HepG2 (cell line): Measurements from ENCODE around the gene TMCO2. TPM values are rescaled to one million over a fixed set of nuclear protein-coding genes. Genes with fewer than 3 reads are reported as not detected.

ENCODE experiments used
- AGO2 ChIP-seq: fragments of 200-400 bp; formaldehyde crosslinking; optimal IDR thresholded peaks from 2 replicates; pipeline ENCODE3; 2017; ENCODE audit warnings: mild to moderate bottlenecking, low read depth, low read length, moderate library complexity
- ASH2L ChIP-seq: fragments of 300-600, 200-600 bp; sonication (generic); IDR thresholded peaks from 2 replicates; pipeline ENCODE4 v1.7.0; 2017; ENCODE audit warnings: low read depth, mild to moderate bottlenecking, moderate library complexity, mixed read lengths, low read length; ENCODE audit not compliant: insufficient read length
- BHLHE40 ChIP-seq: IDR thresholded peaks from 2 replicates; pipeline ENCODE4 v1.6.1; 2011; ENCODE audit warnings: low read length, improper control_type of control experiment
- HDAC2 ChIP-seq: sonication (generic); formaldehyde crosslinking; IDR thresholded peaks from 2 replicates; pipeline ENCODE4 v1.4.0; 2020; ENCODE audit warnings: missing genetic modification reagents
- HOXA9 ChIP-seq: sonication (generic); formaldehyde crosslinking; IDR thresholded peaks from 2 replicates; pipeline ENCODE4 v1.8.1; 2022; ENCODE audit warnings: missing genetic modification reagents, mild to moderate bottlenecking, moderate library complexity, borderline replicate concordance
- KDM2A ChIP-seq: sonication (generic); formaldehyde crosslinking; IDR thresholded peaks from 2 replicates; pipeline ENCODE4 v1.4.0; 2020; ENCODE audit warnings: low read depth, missing genetic modification reagents, borderline replicate concordance
- MBNL3 ChIP-seq: fragments of 250-450 bp; sonication (Bioruptor Pico); conservative IDR thresholded peaks from 2 replicates; pipeline ENCODE4 v1.8.0; 2022; ENCODE audit warnings: mild to moderate bottlenecking, inconsistent platforms
- NFYB ChIP-seq: sonication (generic); formaldehyde crosslinking; IDR thresholded peaks from 2 replicates; pipeline ENCODE4 v1.4.0; 2020; ENCODE audit warnings: missing genetic modification reagents
- POLR2G ChIP-seq: fragments of 200-400 bp; formaldehyde crosslinking; IDR thresholded peaks from 2 replicates; pipeline ENCODE4 v1.6.1; 2018; ENCODE audit warnings: mild to moderate bottlenecking, low read depth, low read length, moderate library complexity
- RFX1 ChIP-seq: fragments of 450-650 bp; IDR thresholded peaks from 2 replicates; pipeline ENCODE4 v1.6.1; 2017
- SIX1 ChIP-seq: sonication (generic); formaldehyde crosslinking; IDR thresholded peaks from 2 replicates; pipeline ENCODE4 v1.4.0; 2020; ENCODE audit warnings: missing genetic modification reagents, borderline replicate concordance
- THAP7 ChIP-seq: sonication (generic); formaldehyde crosslinking; IDR thresholded peaks from 2 replicates; pipeline ENCODE4 v1.8.1; 2023; ENCODE audit warnings: mild to moderate bottlenecking, missing genetic modification reagents
- TMF1 ChIP-seq: sonication (generic); formaldehyde crosslinking; IDR thresholded peaks from 2 replicates; pipeline ENCODE4 v1.8.1; 2022; ENCODE audit warnings: low read depth, missing genetic modification reagents
- ZNF275 ChIP-seq: sonication (generic); formaldehyde crosslinking; IDR thresholded peaks from 2 replicates; pipeline ENCODE4 v1.8.0; 2022; ENCODE audit warnings: missing genetic modification reagents, mild to moderate bottlenecking, inconsistent platforms, borderline replicate concordance
- ZNF614 ChIP-seq: IDR thresholded peaks from 2 replicates; pipeline ENCODE4 v1.6.1; 2018; ENCODE audit warnings: missing biosample characterization, missing genetic modification reagents, inconsistent platforms, borderline replicate concordance
- ZNF713 ChIP-seq: sonication (generic); formaldehyde crosslinking; IDR thresholded peaks from 2 replicates; pipeline ENCODE4 v1.4.0; 2020; ENCODE audit warnings: mild to moderate bottlenecking, missing genetic modification reagents
- ZNF788 ChIP-seq: sonication (generic); formaldehyde crosslinking; IDR thresholded peaks from 2 replicates; pipeline ENCODE4 v1.5.0; 2020; ENCODE audit warnings: mild to moderate bottlenecking, missing genetic modification reagents, borderline replicate concordance
- polyA plus RNA-seq, 8 experiments: library from polyadenylated mRNA; depleted of rRNA in 3 of 8; stranded (reverse) in 7 of 8; unstranded in 1 of 8; fragments of >200 nt; fragmentation: Illumina TruSeq in 4 of 8; extraction: Trizol in 4 of 8; gene quantifications; 2 replicates each; pipeline versions ENCODE4 v1.2.1 to v1.2.3, GENCODE V29; 2011 to 2016; ENCODE audit warnings: low read depth in 4 of 8, missing spikeins in 1 of 8, mixed read lengths in 1 of 8; ENCODE audit not compliant: insufficient read depth in 1 of 8
- total RNA-seq, 5 experiments: library from RNA; depleted of rRNA; stranded (reverse); fragments of >200 nt; fragmentation: Illumina TruSeq; extraction: Trizol; gene quantifications; 2 replicates each; pipeline ENCODE4 v1.2.3, GENCODE V29; 2016; ENCODE audit warnings: low read depth in 1 of 5
- TF ChIP-seq, protein P1 (sequence below): sonication (generic); formaldehyde crosslinking; IDR thresholded peaks from 2 replicates; pipeline ENCODE4 v1.5.0; 2020; ENCODE audit warnings: missing genetic modification reagents

The TMCO2 gene
- total and polyA plus RNA-seq, 2 of the 13 experiments (the other 11 are each of a cell fraction or from before 2014, with no cell fraction given): not detected

DNA sequence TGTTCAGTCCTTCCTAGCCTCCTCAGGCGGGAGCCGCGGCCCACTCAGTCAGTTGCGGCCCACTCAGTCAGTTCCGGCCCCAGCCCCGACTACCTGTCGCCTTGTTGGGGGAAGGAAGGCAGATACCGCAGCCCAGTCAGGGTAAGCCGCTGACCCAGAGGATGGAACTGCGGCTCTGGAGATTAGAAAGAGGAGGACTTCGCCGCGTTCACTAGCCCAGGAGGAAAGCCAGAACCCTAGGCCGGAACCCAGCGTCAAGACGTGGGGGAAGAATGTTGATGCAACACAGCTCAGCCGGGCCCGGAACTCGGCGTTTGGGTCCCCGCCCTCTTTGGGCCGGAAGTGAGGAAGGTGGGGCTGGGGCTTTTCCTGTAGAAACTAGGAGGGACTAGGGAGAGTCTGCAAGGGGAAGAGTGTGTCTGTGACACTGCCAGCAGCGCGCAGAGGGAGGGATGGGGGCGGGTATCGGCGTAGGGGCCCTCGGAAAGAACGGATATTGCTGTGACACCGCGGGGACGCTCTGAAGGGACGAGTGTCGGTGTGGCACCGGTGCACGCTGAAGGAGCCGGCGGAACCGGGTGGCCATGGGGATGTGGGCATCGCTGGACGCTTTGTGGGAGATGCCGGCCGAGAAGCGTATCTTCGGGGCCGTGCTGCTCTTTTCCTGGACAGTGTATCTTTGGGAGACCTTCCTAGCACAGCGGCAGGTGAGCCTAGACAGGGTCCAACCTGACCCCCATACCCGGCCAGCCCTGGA, 10.1 kb downstream of the TMCO2 start, which contains the start of gene ZMPSTE24 (continued):
- TF ChIP-seq TMF1 (CRISPR knock-in tag) (no peak; the same call in 1 of the 2 replicates), ZNF614 (CRISPR knock-in tag) (peak; percentile 82; the same call in 1 of the 2 replicates), ZNF275 (CRISPR knock-in tag) (peak; percentile 90), KDM2A (CRISPR knock-in tag) (peak; percentile 95), NFYB (CRISPR knock-in tag) (peak; percentile 42; the same call in 1 of the 2 replicates), RFX1 (peak; percentile 49), HDAC2 (CRISPR knock-in tag) (peak; percentile 88; the same call in 1 of the 2 replicates), ZNF713 (no peak), HOXA9 (CRISPR knock-in tag) (0 out of 2 replicates have a peak, but pooled peaks have one; percentile 41), SIX1 (peak; percentile 27; the same call in 1 of the 2 replicates), ZNF788 (peak; percentile 88; the same call in 1 of the 2 replicates), MBNL3 (CRISPR knock-in tag) (no peak), POLR2G (peak; percentile 89), ASH2L (peak; percentile 99), THAP7 (CRISPR knock-in tag) (peak; percentile 98), AGO2 (peak; percentile 47), BHLHE40 (0 out of 2 replicates have a peak, but pooled peaks have one; percentile 5)
- TF ChIP-seq, protein P1, sequence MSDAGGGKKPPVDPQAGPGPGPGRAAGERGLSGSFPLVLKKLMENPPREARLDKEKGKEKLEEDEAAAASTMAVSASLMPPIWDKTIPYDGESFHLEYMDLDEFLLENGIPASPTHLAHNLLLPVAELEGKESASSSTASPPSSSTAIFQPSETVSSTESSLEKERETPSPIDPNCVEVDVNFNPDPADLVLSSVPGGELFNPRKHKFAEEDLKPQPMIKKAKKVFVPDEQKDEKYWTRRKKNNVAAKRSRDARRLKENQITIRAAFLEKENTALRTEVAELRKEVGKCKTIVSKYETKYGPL: no peak
